Neural cell (in vitro differentiated cells): Measurements from ENCODE around the gene MYG1. TPM values are rescaled to one million over a fixed set of nuclear protein-coding genes. Genes with fewer than 3 reads are reported as not detected.

ENCODE experiments used
- H2AFZ ChIP-seq: fragments of 200-600, 300-800 bp; sonication (generic), shearing (Covaris generic); 2 replicates; pipeline ENCODE4 v1.6.0; 2014; ENCODE audit warnings: low read depth, mild to moderate bottlenecking, antibody characterized with exemption, low read length, moderate library complexity
- H3F3A ChIP-seq: fragments of 200-600 bp; shearing (Covaris generic); 2 replicates; pipeline ENCODE4 v1.6.1; 2016; ENCODE audit warnings: mild to moderate bottlenecking, moderate library complexity, mixed read lengths, antibody characterized with exemption, low read length; ENCODE audit not compliant: insufficient read depth, poor library complexity, severe bottlenecking
- H3K27ac ChIP-seq: fragments of 200-600, 300-800 bp; sonication (generic), shearing (Covaris generic); 2 replicates; pipeline ENCODE4 v1.5.1; 2014; ENCODE audit warnings: mild to moderate bottlenecking, low read length, moderate library complexity
- H3K27me3 ChIP-seq: fragments of 300-800, 200-600 bp; sonication (generic), shearing (Covaris generic); 2 replicates; pipeline ENCODE4 v1.6.0; 2014; ENCODE audit warnings: mild to moderate bottlenecking, low read depth, low read length, moderate library complexity; ENCODE audit not compliant: insufficient read depth
- H3K36me3 ChIP-seq: fragments of 300-800, 200-600 bp; sonication (generic), shearing (Covaris generic); 2 replicates; pipeline ENCODE4 v1.5.1; 2014; ENCODE audit warnings: mild to moderate bottlenecking, antibody characterized with exemption, low read length, moderate library complexity; ENCODE audit not compliant: insufficient read depth
- H3K4me2 ChIP-seq: fragments of 300-800, 200-600 bp; sonication (generic), shearing (Covaris generic); 2 replicates; pipeline ENCODE4 v1.6.0; 2014; ENCODE audit warnings: mild to moderate bottlenecking, low read length
- H3K4me3 ChIP-seq: fragments of 300-800, 200-600 bp; sonication (generic), shearing (Covaris generic); 2 replicates; pipeline ENCODE4 v1.5.1; 2014; ENCODE audit warnings: mild to moderate bottlenecking, low read length, moderate library complexity
- H3K79me2 ChIP-seq: fragments of 200-600 bp; shearing (Covaris generic); replicated peaks from 2 replicates; pipeline ENCODE4 v1.6.0; 2014; ENCODE audit warnings: mild to moderate bottlenecking, low read length, moderate library complexity; ENCODE audit not compliant: insufficient read depth
- H3K9ac ChIP-seq: fragments of 300-800, 200-600 bp; sonication (generic), shearing (Covaris generic); 2 replicates; pipeline ENCODE4 v1.6.1; 2016; ENCODE audit warnings: mild to moderate bottlenecking, low read length, mixed read lengths
- H3K9me2 ChIP-seq: fragments of 200-600 bp; shearing (Covaris generic); 2 replicates; pipeline ENCODE4 v1.6.1; 2016; ENCODE audit warnings: mild to moderate bottlenecking, low read length, mixed read lengths; ENCODE audit not compliant: insufficient read depth
- H3K9me3 ChIP-seq: fragments of 200-600, 300-800 bp; sonication (generic), shearing (Covaris generic); 2 replicates; pipeline ENCODE4 v1.6.1; 2016; ENCODE audit warnings: mild to moderate bottlenecking, mixed run types, low read length, moderate library complexity, mixed read lengths
- H4K20me1 ChIP-seq: fragments of 200-600 bp; shearing (Covaris generic); 2 replicates; pipeline ENCODE4 v1.6.1; 2016; ENCODE audit warnings: mild to moderate bottlenecking, mixed run types; ENCODE audit not compliant: insufficient read depth
- CTCF ChIP-seq: fragments of 450-650 bp; IDR thresholded peaks from 2 replicates; pipeline ENCODE4 v1.5.1; 2014; ENCODE audit warnings: antibody characterized with exemption, mild to moderate bottlenecking, moderate library complexity; ENCODE audit not compliant: poor library complexity, severe bottlenecking
- EP300 ChIP-seq: fragments of 450-650 bp; conservative IDR thresholded peaks from 2 replicates; pipeline ENCODE4 v1.6.1; 2014; ENCODE audit warnings: antibody characterized with exemption, mild to moderate bottlenecking, moderate library complexity; ENCODE audit not compliant: poor library complexity, severe bottlenecking
- EZH2 ChIP-seq: fragments of 200-600, 300-800 bp; shearing (Covaris generic), sonication (generic); IDR thresholded peaks from 2 replicates; pipeline ENCODE4 v1.6.1; 2014; ENCODE audit warnings: antibody characterized with exemption, low read length, borderline replicate concordance, mild to moderate bottlenecking; ENCODE audit not compliant: insufficient read depth, poor library complexity, severe bottlenecking
- MXI1 ChIP-seq: fragments of 450-650 bp; conservative IDR thresholded peaks from 2 replicates; pipeline ENCODE4 v1.6.1; 2014; ENCODE audit warnings: antibody characterized with exemption, mild to moderate bottlenecking; ENCODE audit not compliant: poor library complexity, severe bottlenecking
- POLR2AphosphoS5 ChIP-seq: IDR thresholded peaks from 2 replicates; pipeline ENCODE4 v1.6.1; 2012
- RAD21 ChIP-seq: fragments of 450-650 bp; conservative IDR thresholded peaks from 2 replicates; pipeline ENCODE4 v1.6.1; 2014; ENCODE audit warnings: antibody characterized with exemption, mild to moderate bottlenecking, moderate library complexity
- REST ChIP-seq: IDR thresholded peaks from 2 replicates; pipeline ENCODE4 v1.6.1; 2012; ENCODE audit warnings: borderline replicate concordance
- SMC3 ChIP-seq: fragments of 450-650 bp; conservative IDR thresholded peaks from 2 replicates; pipeline ENCODE4 v1.6.1; 2014; ENCODE audit warnings: antibody characterized with exemption, mild to moderate bottlenecking, moderate library complexity; ENCODE audit not compliant: poor library complexity
- TAF1 ChIP-seq: IDR thresholded peaks from 2 replicates; pipeline ENCODE4 v1.6.1; 2012; ENCODE audit warnings: low read depth
- polyA plus RNA-seq: library from polyadenylated mRNA; depleted of rRNA; stranded (reverse); fragments of >200 nt; gene quantifications from 2 replicates; pipeline ENCODE4 v1.2.3, GENCODE V29; 2014

The MYG1 gene
- polyA plus RNA-seq, 1 donor from 2014 or later = 70.5 TPM

GRCh38 chr12:53254816-53255545 lies 44.5 kb upstream of the MYG1 start:
- Histone ChIP-seq H2AFZ (no peak overlapping the region), H3K9me2 (no peaks in the 10 kb centered on the region), H4K20me1 (no peaks in the 10 kb centered on the region), H3K27ac (no peak overlapping the region), H3F3A (no peaks in the 10 kb centered on the region), H3K4me2 (no peak overlapping the region), H3K9me3 (no peaks in the 10 kb centered on the region), H3K79me2 (peaks cover 8% of the 10 kb centered on the region), H3K27me3 (no peaks in the 10 kb centered on the region), H3K9ac (no peak overlapping the region), H3K36me3 (no peaks in the 10 kb centered on the region), H3K4me3 (no peak overlapping the region)
- TF ChIP-seq CTCF (no peak), EP300 (no peak), TAF1 (no peak), MXI1 (no peak), POLR2AphosphoS5 (no peak), EZH2 (no peak), REST (no peak), RAD21 (no peak), SMC3 (no peak)

- peaks cover 8% of the 10 kb centered on the region for H3K79me2 ChIP-seq
- no peak overlapping the region for H3K4me2 ChIP-seq
- no peaks in the 10 kb centered on the region for H3F3A ChIP-seq
- H3K9me2 ChIP-seq = no peaks in the 10 kb centered on the region
- no peaks in the 10 kb centered on the region for H3K9me3 ChIP-seq
- H4K20me1 ChIP-seq = no peaks in the 10 kb centered on the region
- H3K36me3 ChIP-seq = no peaks in the 10 kb centered on the region
- no peak overlapping the region for H3K4me3 ChIP-seq
- no peak overlapping the region for H3K27ac ChIP-seq
- no peak overlapping the region for H2AFZ ChIP-seq
- H3K27me3 ChIP-seq = no peaks in the 10 kb centered on the region
- no peak overlapping the region for H3K9ac ChIP-seq
- TF ChIP-seq POLR2AphosphoS5 = no peak
- no peak for TF ChIP-seq CTCF
- no peak for TF ChIP-seq EZH2
- TF ChIP-seq TAF1 = no peak
- TF ChIP-seq EP300 = no peak
- no peak for TF ChIP-seq MXI1
- TF ChIP-seq REST = no peak
- TF ChIP-seq SMC3 = no peak
- no peak for TF ChIP-seq RAD21
Measured at GRCh38 chr12:53255996-53256395, 43.5 kb upstream of the MYG1 start.
